OCI-LY3 (cell line): ENCODE data around the gene PLD2.

Experiments
- H2AFZ ChIP-seq: fragments of 200-600, 300-600 bp; shearing (Covaris generic); 2 replicates; pipeline ENCODE4 v1.6.0; 2014; ENCODE audit warnings: antibody characterized with exemption, low read depth, low read length
- H3K27ac ChIP-seq: fragments of 200-600, 300-600 bp; sonication (generic); 2 replicates; pipeline ENCODE4 v1.5.1; 2014; ENCODE audit warnings: mild to moderate bottlenecking, low read length, moderate library complexity, mixed read lengths
- H3K27me3 ChIP-seq: fragments of 200-600, 300-600 bp; sonication (generic); 2 replicates; pipeline ENCODE4 v1.6.1; 2014; ENCODE audit warnings: low read depth, low read length, mixed read lengths
- H3K36me3 ChIP-seq: fragments of 200-600, 300-600 bp; sonication (generic); replicated peaks from 2 replicates; pipeline ENCODE3; 2014; ENCODE audit warnings: low read depth, low read length, mixed read lengths
- H3K4me1 ChIP-seq: fragments of 300-600, 200-600 bp; sonication (generic); 2 replicates; pipeline ENCODE4 v1.6.1; 2014; ENCODE audit warnings: low read length, mixed read lengths
- H3K4me2 ChIP-seq: fragments of 200-600, 300-600 bp; sonication (generic); 2 replicates; pipeline ENCODE4 v1.6.1; 2014; ENCODE audit warnings: low read length, mixed read lengths
- H3K4me3 ChIP-seq: fragments of 300-600, 200-600 bp; sonication (generic); 2 replicates; pipeline ENCODE4 v1.5.1; 2014; ENCODE audit warnings: antibody characterized with exemption, mild to moderate bottlenecking, low read length, moderate library complexity
- H3K79me2 ChIP-seq: fragments of 300-600, 200-600 bp; shearing (Covaris generic); 2 replicates; pipeline ENCODE4 v1.6.1; 2014; ENCODE audit warnings: mild to moderate bottlenecking, low read length, mixed read lengths
- H3K9ac ChIP-seq: fragments of 300-600, 200-600 bp; shearing (Covaris generic); 2 replicates; pipeline ENCODE4 v1.6.0; 2014; ENCODE audit warnings: mild to moderate bottlenecking, low read length, moderate library complexity
- H3K9me3 ChIP-seq: fragments of 200-600, 300-600 bp; shearing (Covaris generic); 2 replicates; pipeline ENCODE4 v1.6.1; 2014; ENCODE audit warnings: low read length, mixed read lengths; ENCODE audit not compliant: insufficient read depth
- H4K20me1 ChIP-seq: fragments of 200-600, 300-600 bp; sonication (generic); 2 replicates; pipeline ENCODE4 v1.6.1; 2016; ENCODE audit warnings: low read length, mixed read lengths; ENCODE audit not compliant: insufficient read depth
- EZH2phosphoT487 ChIP-seq: fragments of 200-600 bp; shearing (Covaris generic); IDR thresholded peaks from 2 replicates; pipeline ENCODE4 v1.6.1; 2018; ENCODE audit warnings: antibody characterized with exemption, mixed run types, low read depth
- TF ChIP-seq, protein P1 (sequence below): fragments of 200-600, 300-600 bp; sonication (generic); IDR thresholded peaks from 2 replicates; pipeline ENCODE4 v1.5.1; 2014; ENCODE audit warnings: antibody characterized with exemption, low read length, low read depth

Gene PLD2

DNA sequence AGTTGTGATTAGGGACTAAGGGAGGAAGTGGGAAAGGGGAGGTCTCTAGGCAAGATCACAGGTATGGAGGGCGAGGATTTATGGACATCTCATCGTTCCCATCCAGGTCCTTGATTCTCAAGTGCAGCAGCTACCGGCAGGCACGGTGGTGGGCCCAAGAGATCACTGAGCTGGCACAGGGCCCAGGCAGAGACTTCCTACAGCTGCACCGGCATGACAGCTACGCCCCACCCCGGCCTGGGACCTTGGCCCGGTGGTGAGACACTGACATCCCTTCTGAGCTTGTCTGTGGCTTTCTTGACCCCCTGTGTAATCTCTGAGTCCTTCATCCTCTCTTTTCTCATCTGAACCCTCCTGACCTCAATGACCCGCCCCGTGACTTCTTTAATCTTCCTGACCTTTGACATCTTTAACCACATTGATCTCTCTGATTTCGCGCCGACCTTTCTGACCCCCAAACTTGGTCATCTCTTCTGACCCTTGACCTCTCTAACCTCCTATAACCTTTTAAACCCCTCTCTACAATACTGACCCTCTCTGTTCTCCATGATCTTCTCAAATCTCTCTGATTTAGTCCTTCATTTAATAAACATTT is 3.8 kb downstream of the PLD2 start:
- Histone ChIP-seq H3K79me2 (no peaks in the 10 kb centered on the region), H3K9me3 (no peaks in the 10 kb centered on the region), H3K4me2 (no peak overlapping the region), H3K9ac (no peak overlapping the region), H3K36me3 (no peaks in the 10 kb centered on the region), H3K27me3 (no peaks in the 10 kb centered on the region), H2AFZ (no peak overlapping the region), H3K4me3 (no peak overlapping the region), H3K4me1 (peaks cover 9% of the 10 kb centered on the region), H3K27ac (no peak overlapping the region), H4K20me1 (no peaks in the 10 kb centered on the region)
- TF ChIP-seq, protein P1, sequence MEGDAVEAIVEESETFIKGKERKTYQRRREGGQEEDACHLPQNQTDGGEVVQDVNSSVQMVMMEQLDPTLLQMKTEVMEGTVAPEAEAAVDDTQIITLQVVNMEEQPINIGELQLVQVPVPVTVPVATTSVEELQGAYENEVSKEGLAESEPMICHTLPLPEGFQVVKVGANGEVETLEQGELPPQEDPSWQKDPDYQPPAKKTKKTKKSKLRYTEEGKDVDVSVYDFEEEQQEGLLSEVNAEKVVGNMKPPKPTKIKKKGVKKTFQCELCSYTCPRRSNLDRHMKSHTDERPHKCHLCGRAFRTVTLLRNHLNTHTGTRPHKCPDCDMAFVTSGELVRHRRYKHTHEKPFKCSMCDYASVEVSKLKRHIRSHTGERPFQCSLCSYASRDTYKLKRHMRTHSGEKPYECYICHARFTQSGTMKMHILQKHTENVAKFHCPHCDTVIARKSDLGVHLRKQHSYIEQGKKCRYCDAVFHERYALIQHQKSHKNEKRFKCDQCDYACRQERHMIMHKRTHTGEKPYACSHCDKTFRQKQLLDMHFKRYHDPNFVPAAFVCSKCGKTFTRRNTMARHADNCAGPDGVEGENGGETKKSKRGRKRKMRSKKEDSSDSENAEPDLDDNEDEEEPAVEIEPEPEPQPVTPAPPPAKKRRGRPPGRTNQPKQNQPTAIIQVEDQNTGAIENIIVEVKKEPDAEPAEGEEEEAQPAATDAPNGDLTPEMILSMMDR = no peak
- TF ChIP-seq EZH2phosphoT487 = no peak

DNA sequence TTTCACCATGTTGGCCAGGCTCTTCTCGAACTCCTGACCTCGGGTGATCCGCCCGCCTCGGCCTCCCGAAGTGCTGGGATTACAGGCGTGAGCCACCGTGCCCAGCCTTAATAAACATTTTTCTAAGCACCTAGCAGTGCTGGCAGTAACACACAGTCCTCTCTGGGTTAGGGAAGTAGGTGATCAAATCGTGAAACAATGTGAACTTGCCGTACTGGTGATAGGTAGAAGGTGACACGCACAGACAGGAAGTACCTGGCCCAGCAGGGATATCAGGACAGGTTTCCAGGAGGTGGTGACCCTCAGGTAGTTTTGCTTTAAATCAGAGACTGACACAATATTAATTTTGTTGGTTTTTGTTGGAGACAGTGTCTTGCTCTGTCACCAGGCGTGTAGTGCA is 4.5 kb downstream of the PLD2 start:
- Histone ChIP-seq H3K4me2 (no peak overlapping the region), H3K36me3 (no peaks in the 10 kb centered on the region), H3K9ac (no peak overlapping the region), H3K4me1 (peaks cover 5% of the 10 kb centered on the region), H3K79me2 (no peaks in the 10 kb centered on the region), H3K27ac (no peak overlapping the region), H2AFZ (no peak overlapping the region), H3K4me3 (no peak overlapping the region), H4K20me1 (no peaks in the 10 kb centered on the region), H3K27me3 (no peaks in the 10 kb centered on the region), H3K9me3 (no peaks in the 10 kb centered on the region)
- no peak for TF ChIP-seq EZH2phosphoT487
- TF ChIP-seq, protein P1 = no peak

- TF ChIP-seq, protein P1 = no peak
- no peak for TF ChIP-seq EZH2phosphoT487
- no peaks in the 10 kb centered on the region for H3K36me3 ChIP-seq
Observed at GRCh38 chr17:4812690-4813089, 5.7 kb downstream of the PLD2 start.

GRCh38 chr17:4815043-4815675 is 8.2 kb downstream of the PLD2 start:
- no peaks in the 10 kb centered on the region for H3K9me3 ChIP-seq
- H2AFZ ChIP-seq = no peak overlapping the region
- H3K79me2 ChIP-seq = no peaks in the 10 kb centered on the region
- H3K27me3 ChIP-seq = no peaks in the 10 kb centered on the region
- TF ChIP-seq, protein P1 = no peak
- TF ChIP-seq EZH2phosphoT487 = no peak
- no peaks in the 10 kb centered on the region for H3K36me3 ChIP-seq
- no peak overlapping the region for H3K9ac ChIP-seq
- H3K4me3 ChIP-seq = no peak overlapping the region
- H3K4me1 ChIP-seq = no peaks in the 10 kb centered on the region
- no peak overlapping the region for H3K4me2 ChIP-seq
- H4K20me1 ChIP-seq = no peaks in the 10 kb centered on the region
- H3K27ac ChIP-seq = no peak overlapping the region

More at GRCh38 chr17:4812690-4813089, 5.7 kb downstream of the PLD2 start:
- Histone ChIP-seq H3K4me3 (no peak overlapping the region), H3K9ac (no peak overlapping the region), H2AFZ (no peak overlapping the region), H3K79me2 (no peaks in the 10 kb centered on the region), H3K27me3 (no peaks in the 10 kb centered on the region), H3K4me2 (no peak overlapping the region), H3K4me1 (peaks cover 4% of the 10 kb centered on the region), H3K27ac (no peak overlapping the region), H3K9me3 (no peaks in the 10 kb centered on the region), H4K20me1 (no peaks in the 10 kb centered on the region)
